Muscle of leg (tissue), 9 donors: Measurements from ENCODE around the gene SPINT4. TPM values are rescaled to one million over a fixed set of nuclear protein-coding genes. Genes with fewer than 3 reads are reported as not detected.

Experiments used
- polyA plus RNA-seq, 8 donors: library from polyadenylated mRNA; unstranded; fragments of 120-200 nt; gene quantifications; one replicate each; pipeline versions ENCODE4 v1.2.1 to v1.2.3, GENCODE V29; 2013; ENCODE audit warnings: inconsistent platforms in 1 of 8, low replicate concordance in 1 of 8; ENCODE audit not compliant: insufficient read length in 8 of 8, insufficient read depth in 1 of 8
- total RNA-seq: library from RNA; stranded (reverse); fragments of 120-200 nt; gene quantifications from one replicate; pipeline ENCODE4 v1.2.4, GENCODE V29; 2013

Gene SPINT4
- total and polyA plus RNA-seq, 9 donors, result not detected

Other genes starting within 250 kb of the SPINT4 start
- not detected for gene SPINT3, start 206.7 kb upstream of the SPINT4 start, total RNA-seq
- gene SPINT3, start 206.7 kb upstream of the SPINT4 start, polyA plus RNA-seq, result not detected
- gene WFDC6, start 182.9 kb upstream of the SPINT4 start, total RNA-seq, result not detected
- under 1 TPM in 1 of 8 donors, not detected in 7; 0.21 TPM for gene WFDC6, start 182.9 kb upstream of the SPINT4 start, polyA plus RNA-seq
- not detected for gene EPPIN, start 174.9 kb upstream of the SPINT4 start, total RNA-seq
- under 1 TPM in 2 of 8 donors, not detected in 6; 0.04 to 0.09 TPM for gene EPPIN, start 174.9 kb upstream of the SPINT4 start, polyA plus RNA-seq
- not detected for gene WFDC8, start 143.1 kb upstream of the SPINT4 start, total RNA-seq
- gene WFDC8, start 143.1 kb upstream of the SPINT4 start, polyA plus RNA-seq, result not detected
- gene WFDC10A, start 92.6 kb upstream of the SPINT4 start, total RNA-seq, result not detected
- not detected for gene WFDC10A, start 92.6 kb upstream of the SPINT4 start, polyA plus RNA-seq
- gene WFDC9, start 91.1 kb upstream of the SPINT4 start, total RNA-seq, result not detected
- gene WFDC9, start 91.1 kb upstream of the SPINT4 start, polyA plus RNA-seq, result not detected
- not detected for gene WFDC11, start 52.1 kb upstream of the SPINT4 start, total RNA-seq
- under 1 TPM in 1 of 8 donors, not detected in 7; 0.21 TPM for gene WFDC11, start 52.1 kb upstream of the SPINT4 start, polyA plus RNA-seq
- not detected for gene WFDC13, start 20.3 kb upstream of the SPINT4 start, total RNA-seq
- gene WFDC13, start 20.3 kb upstream of the SPINT4 start, polyA plus RNA-seq, result not detected
- gene WFDC10B, start 17.3 kb upstream of the SPINT4 start, total RNA-seq, result not detected
- not detected for gene WFDC10B, start 17.3 kb upstream of the SPINT4 start, polyA plus RNA-seq
- gene WFDC3, start 69.5 kb downstream of the SPINT4 start, total RNA-seq, result 0.62 TPM
- 1 to 10 TPM in 4 of 8 donors, under 1 TPM in 4; 0.31 to 2.4 (median 0.92) TPM for gene WFDC3, start 69.5 kb downstream of the SPINT4 start, polyA plus RNA-seq
- gene DNTTIP1, start 69.6 kb downstream of the SPINT4 start, total RNA-seq, result 18.1 TPM
- gene DNTTIP1, start 69.6 kb downstream of the SPINT4 start, polyA plus RNA-seq, result 10 to 100 TPM; 34.7 to 45.1 (median 43.2) TPM
- 23.1 TPM for gene UBE2C, start 90.3 kb downstream of the SPINT4 start, total RNA-seq
- gene UBE2C, start 90.3 kb downstream of the SPINT4 start, polyA plus RNA-seq, result 10 to 100 TPM; 31.6 to 50.4 (median 44.8) TPM
- gene TNNC2, start 105.0 kb downstream of the SPINT4 start, total RNA-seq, result 3,356 TPM
- 1,000 to 10,000 TPM; 3,151 to 8,511 (median 6,761) TPM for gene TNNC2, start 105.0 kb downstream of the SPINT4 start, polyA plus RNA-seq
- 29.5 TPM for gene SNX21, start 111.5 kb downstream of the SPINT4 start, total RNA-seq
- 10 to 100 TPM; 20.0 to 25.4 (median 22.1) TPM for gene SNX21, start 111.5 kb downstream of the SPINT4 start, polyA plus RNA-seq
- 19.7 TPM for gene ACOT8, start 135.0 kb downstream of the SPINT4 start, total RNA-seq
- gene ACOT8, start 135.0 kb downstream of the SPINT4 start, polyA plus RNA-seq, result 10 to 100 TPM; 16.8 to 22.5 (median 18.4) TPM
- 5.6 TPM for gene ZSWIM3, start 135.3 kb downstream of the SPINT4 start, total RNA-seq
- 1 to 10 TPM; 3.1 to 4.1 (median 3.3) TPM for gene ZSWIM3, start 135.3 kb downstream of the SPINT4 start, polyA plus RNA-seq
- 5.1 TPM for gene ZSWIM1, start 158.9 kb downstream of the SPINT4 start, total RNA-seq
- gene ZSWIM1, start 158.9 kb downstream of the SPINT4 start, polyA plus RNA-seq, result 10 to 100 TPM in 4 of 8 donors, 1 to 10 TPM in 4; 8.1 to 12.3 (median 9.8) TPM
- gene SPATA25, start 165.3 kb downstream of the SPINT4 start, total RNA-seq, result 5.7 TPM
- gene SPATA25, start 165.3 kb downstream of the SPINT4 start, polyA plus RNA-seq, result 1 to 10 TPM; 4.1 to 9.3 (median 5.0) TPM
- 15.0 TPM for gene NEURL2, start 168.9 kb downstream of the SPINT4 start, total RNA-seq
- gene NEURL2, start 168.9 kb downstream of the SPINT4 start, polyA plus RNA-seq, result 10 to 100 TPM; 10.3 to 18.8 (median 16.0) TPM
- 38.9 TPM for gene CTSA, start 169.0 kb downstream of the SPINT4 start, total RNA-seq
- 10 to 100 TPM; 60.7 to 97.4 (median 68.5) TPM for gene CTSA, start 169.0 kb downstream of the SPINT4 start, polyA plus RNA-seq
- gene PLTP, start 189.8 kb downstream of the SPINT4 start, total RNA-seq, result 17.9 TPM
- 10 to 100 TPM; 13.0 to 39.4 (median 25.5) TPM for gene PLTP, start 189.8 kb downstream of the SPINT4 start, polyA plus RNA-seq
- 9.4 TPM for gene PCIF1, start 212.3 kb downstream of the SPINT4 start, total RNA-seq
- 10 to 100 TPM; 23.4 to 31.7 (median 27.9) TPM for gene PCIF1, start 212.3 kb downstream of the SPINT4 start, polyA plus RNA-seq
- gene ZNF335, start 249.9 kb downstream of the SPINT4 start, total RNA-seq, result 7.8 TPM
- 10 to 100 TPM in 4 of 8 donors, 1 to 10 TPM in 4; 8.2 to 12.4 (median 10.3) TPM for gene ZNF335, start 249.9 kb downstream of the SPINT4 start, polyA plus RNA-seq